Measurements from ENCODE around the gene SLC35F2.

Gene SLC35F2

DNA sequence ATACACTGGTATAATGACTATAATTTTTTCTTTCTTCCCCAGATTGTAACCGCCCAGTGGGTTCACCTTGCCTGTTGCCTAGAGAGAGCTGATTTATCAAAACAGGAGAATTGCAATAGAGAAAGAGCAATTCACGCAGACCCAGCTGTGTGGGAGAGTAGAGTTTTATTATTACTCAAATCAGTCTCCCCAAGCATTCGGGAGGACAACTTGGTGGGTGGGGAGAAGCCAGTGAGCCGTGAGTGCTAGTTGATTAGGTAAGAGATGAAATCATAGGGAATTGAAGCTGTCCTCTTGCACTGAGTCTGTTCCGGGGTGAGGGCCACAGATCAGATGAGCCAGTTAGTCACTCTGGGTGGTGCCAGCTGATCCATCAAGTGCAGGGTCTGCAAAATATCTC, 73.2 kb downstream of the SLC35F2 start:
- no peak for TF ChIP-seq ZFX (IDR thresholded peaks at IDR 0.05; ENCODE audit: borderline replicate concordance)
- TF ChIP-seq, protein P1, sequence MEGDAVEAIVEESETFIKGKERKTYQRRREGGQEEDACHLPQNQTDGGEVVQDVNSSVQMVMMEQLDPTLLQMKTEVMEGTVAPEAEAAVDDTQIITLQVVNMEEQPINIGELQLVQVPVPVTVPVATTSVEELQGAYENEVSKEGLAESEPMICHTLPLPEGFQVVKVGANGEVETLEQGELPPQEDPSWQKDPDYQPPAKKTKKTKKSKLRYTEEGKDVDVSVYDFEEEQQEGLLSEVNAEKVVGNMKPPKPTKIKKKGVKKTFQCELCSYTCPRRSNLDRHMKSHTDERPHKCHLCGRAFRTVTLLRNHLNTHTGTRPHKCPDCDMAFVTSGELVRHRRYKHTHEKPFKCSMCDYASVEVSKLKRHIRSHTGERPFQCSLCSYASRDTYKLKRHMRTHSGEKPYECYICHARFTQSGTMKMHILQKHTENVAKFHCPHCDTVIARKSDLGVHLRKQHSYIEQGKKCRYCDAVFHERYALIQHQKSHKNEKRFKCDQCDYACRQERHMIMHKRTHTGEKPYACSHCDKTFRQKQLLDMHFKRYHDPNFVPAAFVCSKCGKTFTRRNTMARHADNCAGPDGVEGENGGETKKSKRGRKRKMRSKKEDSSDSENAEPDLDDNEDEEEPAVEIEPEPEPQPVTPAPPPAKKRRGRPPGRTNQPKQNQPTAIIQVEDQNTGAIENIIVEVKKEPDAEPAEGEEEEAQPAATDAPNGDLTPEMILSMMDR (IDR thresholded peaks at IDR 0.05), result no peak
- H3K27ac ChIP-seq, result no peak overlapping the region

DNA sequence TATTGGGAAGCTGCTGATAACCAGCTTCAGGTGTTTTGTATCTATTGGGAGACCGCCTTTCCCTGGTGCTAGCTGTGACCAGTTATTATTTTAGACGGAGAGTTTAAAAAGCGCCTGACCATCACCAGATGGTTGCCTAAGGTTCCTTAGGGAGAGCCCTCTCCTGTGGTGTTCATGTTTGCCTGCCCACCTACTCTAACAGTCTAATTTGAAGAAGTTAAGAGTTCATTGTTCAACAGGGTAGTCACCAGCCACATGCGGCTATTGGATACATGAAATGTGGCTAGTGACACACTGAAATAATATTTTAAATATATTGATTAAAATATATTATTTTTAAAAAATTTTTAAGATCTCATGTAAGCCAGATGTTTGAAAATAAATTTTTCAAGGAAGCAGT, 75.5 kb downstream of the SLC35F2 start:
- TF ChIP-seq ZFX (IDR thresholded peaks at IDR 0.05; ENCODE audit: borderline replicate concordance), result no peak
- TF ChIP-seq, protein P1 (IDR thresholded peaks at IDR 0.05), result no peak
- no peak overlapping the region for H3K27ac ChIP-seq

DNA sequence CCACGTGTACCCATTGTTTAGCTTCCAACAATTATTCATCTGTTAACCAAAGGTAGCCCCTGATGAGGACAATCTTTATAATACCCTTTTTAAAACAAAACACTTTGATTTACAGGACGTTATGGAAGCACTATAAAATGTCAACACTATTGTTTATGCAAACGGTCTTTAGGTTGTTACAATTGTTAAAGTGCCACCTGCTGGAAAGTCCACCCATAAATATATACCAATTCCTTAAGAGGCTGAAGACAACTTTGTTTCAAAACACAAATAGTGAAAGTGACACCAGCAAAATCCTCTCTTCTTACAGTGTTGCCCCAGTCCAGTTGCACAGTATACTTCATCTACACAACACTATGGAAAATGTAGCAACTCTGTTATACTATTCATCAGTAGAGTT, 77.8 kb downstream of the SLC35F2 start:
- no peak overlapping the region for H3K27ac ChIP-seq
- TF ChIP-seq ZFX (IDR thresholded peaks at IDR 0.05; ENCODE audit: borderline replicate concordance), result no peak
- TF ChIP-seq, protein P1 (IDR thresholded peaks at IDR 0.05), result peak; percentile 35

DNA sequence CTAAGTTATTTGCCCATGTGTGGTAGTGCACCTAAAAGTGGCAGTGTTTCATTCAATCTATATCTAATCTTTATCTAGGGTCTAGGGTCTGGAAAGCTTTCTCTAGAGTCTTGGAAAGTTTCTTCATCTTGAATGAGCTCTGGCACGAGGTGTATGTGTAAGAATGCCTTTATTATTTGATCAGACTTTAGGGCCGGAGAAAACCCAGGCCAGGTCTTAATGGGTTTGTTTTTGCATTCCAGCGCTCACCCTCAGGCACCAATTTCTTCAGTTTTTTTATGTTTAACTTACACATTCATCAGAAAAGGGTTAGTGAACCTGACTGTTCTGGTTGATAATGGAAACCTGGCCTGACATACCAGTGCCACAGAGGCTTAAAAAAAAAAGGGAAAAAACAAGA, 78.5 kb downstream of the SLC35F2 start:
- H3K27ac ChIP-seq, result no peak overlapping the region
- TF ChIP-seq ZFX (IDR thresholded peaks at IDR 0.05; ENCODE audit: borderline replicate concordance), result no peak
- TF ChIP-seq, protein P1 (IDR thresholded peaks at IDR 0.05), result no peak

DNA sequence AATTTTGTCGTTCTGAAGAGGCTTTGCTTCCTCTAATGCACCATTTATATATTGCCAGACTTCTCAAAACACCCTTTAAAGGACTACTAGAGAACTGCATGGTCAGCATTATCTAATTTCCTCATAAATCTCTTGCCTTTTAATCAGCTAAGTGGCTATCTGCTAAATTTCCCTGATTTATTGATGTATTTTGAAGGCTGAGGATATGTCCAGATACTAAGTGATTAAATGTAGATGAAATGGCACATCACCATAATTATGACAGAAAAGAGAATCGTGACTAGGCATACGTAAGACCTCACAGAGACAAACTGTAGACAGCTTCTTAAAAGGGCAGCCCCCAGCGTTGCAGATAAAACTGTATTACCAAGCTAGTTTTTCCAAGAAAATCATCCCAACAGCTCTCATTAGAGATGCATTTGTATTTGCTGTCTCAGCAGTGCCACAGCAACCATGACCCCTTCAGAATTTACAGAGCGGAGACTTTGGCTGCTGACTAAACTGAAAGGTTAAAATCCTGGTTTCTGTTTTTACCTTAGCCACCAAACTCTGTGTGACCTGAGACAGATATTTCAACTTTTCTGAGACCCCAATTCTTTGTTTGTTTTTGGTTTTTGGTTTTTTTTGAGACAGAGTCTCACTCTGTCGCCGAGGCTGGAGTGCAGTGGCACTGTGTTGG, 79.6 kb downstream of the SLC35F2 start:
- TF ChIP-seq ZFX (IDR thresholded peaks at IDR 0.05; ENCODE audit: borderline replicate concordance), result no peak
- TF ChIP-seq, protein P1 (IDR thresholded peaks at IDR 0.05), result no peak
- H3K27ac ChIP-seq, result no peak overlapping the region

DNA sequence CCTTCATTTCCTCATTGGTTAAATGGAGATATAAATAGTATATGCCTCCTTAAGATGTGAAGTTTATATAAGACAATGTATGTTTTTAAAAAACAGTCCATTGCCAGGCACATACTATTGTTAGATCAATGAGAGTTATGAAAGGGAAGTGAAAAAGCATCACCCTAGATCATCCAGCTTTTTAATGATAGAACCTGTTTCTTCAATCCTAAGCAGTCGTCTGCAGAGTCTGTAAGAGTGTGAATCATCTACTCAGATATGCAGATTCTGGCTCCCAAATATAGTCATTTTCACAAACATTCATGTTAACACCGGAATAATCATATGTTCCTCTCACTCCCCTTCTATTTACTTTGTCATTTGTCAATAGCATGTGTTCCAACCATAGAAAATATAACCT, 81.5 kb downstream of the SLC35F2 start:
- no peak for TF ChIP-seq ZFX (IDR thresholded peaks at IDR 0.05; ENCODE audit: borderline replicate concordance)
- TF ChIP-seq, protein P1 (IDR thresholded peaks at IDR 0.05), result no peak
- no peak overlapping the region for H3K27ac ChIP-seq

DNA sequence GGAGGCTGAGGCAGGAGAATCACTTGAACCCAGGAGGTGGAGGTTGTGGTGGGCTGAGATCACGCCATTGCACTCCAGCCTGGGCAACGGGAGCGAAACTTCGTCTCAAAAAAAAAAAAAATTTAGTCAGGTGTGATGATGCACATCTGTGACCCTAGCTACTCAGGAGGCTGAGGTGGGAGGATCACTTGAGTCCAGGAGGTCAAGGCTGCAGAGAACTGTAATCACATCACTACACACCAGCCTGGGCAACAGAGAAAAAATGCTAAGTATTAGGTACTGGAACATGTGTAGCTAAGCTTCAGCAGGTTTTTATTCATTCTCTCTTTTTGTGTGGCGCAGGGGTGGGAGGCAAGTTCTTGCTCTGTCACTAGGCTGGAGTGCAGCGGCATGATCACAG, 82.5 kb downstream of the SLC35F2 start:
- no peak overlapping the region for H3K27ac ChIP-seq
- TF ChIP-seq ZFX (IDR thresholded peaks at IDR 0.05; ENCODE audit: borderline replicate concordance), result no peak
- TF ChIP-seq, protein P1 (IDR thresholded peaks at IDR 0.05), result no peak

Data from 22Rv1 (cell line).